Measurements from ENCODE around the gene USP6NL. TPM values are rescaled to one million over a fixed set of nuclear protein-coding genes. Genes with fewer than 3 reads are reported as not detected.

USP6NL gene
- total and polyA plus RNA-seq, 10 of the 15 experiments (the other 5 are each of a cell fraction or from before 2014, with no cell fraction given) = 4.0 to 27.7 (median 18.2) TPM

- in situ Hi-C loops (cut with MboI) = no loop called here
- CTCF ChIA-PET = no interaction called here
Observed at GRCh38 chr10:11488126-11488525, 123.3 kb downstream of the USP6NL start.

More at GRCh38 chr10:11488126-11488525, 123.3 kb downstream of the USP6NL start:
- peaks cover 2 to 31% of the 10 kb centered on the region in 2 experiments; a peak in 3 of 4 replicates for H3K36me3 ChIP-seq (ENCODE audit: control insufficient read depth in 2 of 2, insufficient read depth in 2 of 2, low read length in 1 of 2)
- H3K79me2 ChIP-seq (ENCODE audit: control insufficient read depth, insufficient read depth, low read length) = no peaks in the 10 kb centered on the region
- no peak overlapping the region for H3K9ac ChIP-seq (ENCODE audit: control insufficient read depth, insufficient read depth, low read length)
- TF ChIP-seq, protein P1, sequence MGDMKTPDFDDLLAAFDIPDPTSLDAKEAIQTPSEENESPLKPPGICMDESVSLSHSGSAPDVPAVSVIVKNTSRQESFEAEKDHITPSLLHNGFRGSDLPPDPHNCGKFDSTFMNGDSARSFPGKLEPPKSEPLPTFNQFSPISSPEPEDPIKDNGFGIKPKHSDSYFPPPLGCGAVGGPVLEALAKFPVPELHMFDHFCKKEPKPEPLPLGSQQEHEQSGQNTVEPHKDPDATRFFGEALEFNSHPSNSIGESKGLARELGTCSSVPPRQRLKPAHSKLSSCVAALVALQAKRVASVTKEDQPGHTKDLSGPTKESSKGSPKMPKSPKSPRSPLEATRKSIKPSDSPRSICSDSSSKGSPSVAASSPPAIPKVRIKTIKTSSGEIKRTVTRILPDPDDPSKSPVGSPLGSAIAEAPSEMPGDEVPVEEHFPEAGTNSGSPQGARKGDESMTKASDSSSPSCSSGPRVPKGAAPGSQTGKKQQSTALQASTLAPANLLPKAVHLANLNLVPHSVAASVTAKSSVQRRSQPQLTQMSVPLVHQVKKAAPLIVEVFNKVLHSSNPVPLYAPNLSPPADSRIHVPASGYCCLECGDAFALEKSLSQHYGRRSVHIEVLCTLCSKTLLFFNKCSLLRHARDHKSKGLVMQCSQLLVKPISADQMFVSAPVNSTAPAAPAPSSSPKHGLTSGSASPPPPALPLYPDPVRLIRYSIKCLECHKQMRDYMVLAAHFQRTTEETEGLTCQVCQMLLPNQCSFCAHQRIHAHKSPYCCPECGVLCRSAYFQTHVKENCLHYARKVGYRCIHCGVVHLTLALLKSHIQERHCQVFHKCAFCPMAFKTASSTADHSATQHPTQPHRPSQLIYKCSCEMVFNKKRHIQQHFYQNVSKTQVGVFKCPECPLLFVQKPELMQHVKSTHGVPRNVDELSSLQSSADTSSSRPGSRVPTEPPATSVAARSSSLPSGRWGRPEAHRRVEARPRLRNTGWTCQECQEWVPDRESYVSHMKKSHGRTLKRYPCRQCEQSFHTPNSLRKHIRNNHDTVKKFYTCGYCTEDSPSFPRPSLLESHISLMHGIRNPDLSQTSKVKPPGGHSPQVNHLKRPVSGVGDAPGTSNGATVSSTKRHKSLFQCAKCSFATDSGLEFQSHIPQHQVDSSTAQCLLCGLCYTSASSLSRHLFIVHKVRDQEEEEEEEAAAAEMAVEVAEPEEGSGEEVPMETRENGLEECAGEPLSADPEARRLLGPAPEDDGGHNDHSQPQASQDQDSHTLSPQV (IDR thresholded peaks at IDR 0.05) = no peak
- TF ChIP-seq CHD2 (IDR thresholded peaks at IDR 0.05; ENCODE audit: borderline replicate concordance, low read depth, low read length) (no peak), RCOR1 (conservative IDR thresholded peaks at IDR 0.05; ENCODE audit: low read depth, low read length) (no peak), RUNX3 (IDR thresholded peaks at IDR 0.05; ENCODE audit: low read length) (no peak), ATF7 (IDR thresholded peaks at IDR 0.05; ENCODE audit: low read depth) (no peak), NR2C1 (IDR thresholded peaks at IDR 0.05) (no peak), MEF2B (IDR thresholded peaks at IDR 0.05; ENCODE audit: partially characterized antibody, poor library complexity, severe bottlenecking) (no peak), MYB (IDR thresholded peaks at IDR 0.05; ENCODE audit: borderline replicate concordance, low read depth, low read length) (no peak), CEBPB (IDR thresholded peaks at IDR 0.05; ENCODE audit: borderline replicate concordance in 1 of 2, low read depth in 2 of 2, low read length in 2 of 2) (no peak), PKNOX1 (IDR thresholded peaks at IDR 0.05) (no peak), ZNF274 (IDR thresholded peaks at IDR 0.05; ENCODE audit: insufficient read depth, insufficient read length) (no peak), TBL1XR1 (IDR thresholded peaks at IDR 0.05; ENCODE audit: low read depth, low read length) (no peak), ESRRA (IDR thresholded peaks at IDR 0.05; ENCODE audit: low read length) (no peak), KDM1A (IDR thresholded peaks at IDR 0.05; ENCODE audit: borderline replicate concordance) (no peak), NR2F1 (conservative IDR thresholded peaks at IDR 0.05) (no peak), HDGF (IDR thresholded peaks at IDR 0.05) (no peak)
- FAIRE-seq (no peak), ATAC-seq (no peak), DNase-seq (ENCODE audit: low read depth, low spot score) (no peak)
- no peak overlapping the region for H3K27ac ChIP-seq (ENCODE audit: control insufficient read depth, insufficient read depth)
- ChIA-PET POLR2A (no interaction called here), SMC1A (ENCODE audit: uncharacterized antibody, unreplicated experiment) (no interaction called here), RAD21 (ENCODE audit: unreplicated experiment) (no interaction called here)
- no peak overlapping the region for H2AFZ ChIP-seq (ENCODE audit: control insufficient read depth, low read depth, low read length)
- no peaks in the 10 kb centered on the region for H3K9me3 ChIP-seq (replicated peaks; ENCODE audit: control insufficient read depth, insufficient read depth, low read length)
- H3K4me1 ChIP-seq (ENCODE audit: control insufficient read depth, insufficient read depth, low read length) = peaks cover under 1% of the 10 kb centered on the region; the same call in 1 of the 2 replicates
- WGBS (ENCODE audit: insufficient coverage, insufficient replicate concordance, low lambda C conversion rate, missing lambda C conversion rate) = 97% methylated on average over 4 of the region's 4 CpGs
- no peaks in the 10 kb centered on the region for H3K27me3 ChIP-seq (replicated peaks in 1 of 2; ENCODE audit: control insufficient read depth in 2 of 2, insufficient read depth in 2 of 2, low read length in 1 of 2)
- no TSS peak for BruUV-seq (replicated peaks)
- no peak overlapping the region for H3K4me3 ChIP-seq
- no peaks in the 10 kb centered on the region for H4K20me1 ChIP-seq (ENCODE audit: control insufficient read depth, insufficient read depth)
- H3K4me2 ChIP-seq (ENCODE audit: control insufficient read depth, insufficient read depth) = no peak overlapping the region
- intact Hi-C loops (cut with micrococcal nuclease; ENCODE audit: unreplicated experiment) = no loop called here

All from GM12878 (cell line).